ENCODE measurements around the gene PLCB1.
A peak's percentile ranks its signal among the peaks of the same experiment; 100 is the strongest.
"Not testable (repeated sequence)": the region's sequence is repeated elsewhere in the genome, so short reads cannot be mapped to it uniquely, and the experiment has no call there.

PLCB1 gene

GRCh38 chr20:8131598-8132483 lies at the start of gene PLCB1:
TSS of gene PLCB1 (plus strand) at chr20:8132266. CDS start at chr20:8132652, 386 bp downstream.
- Mint-ChIP-seq H3K27ac (no peak within 1 kb of the TSS), H3K4me1 (peaks cover 2% of the 10 kb centered on the region), H3K36me3 (no peaks in the 10 kb centered on the region), H3K4me3 (peak within 1 kb of the TSS; percentile 75), H3K9me3 (no peaks in the 10 kb centered on the region), H3K27me3 (peaks cover 14% of the 10 kb centered on the region)
- peak; percentile 8 to 25 for DNase-seq (ENCODE audit: low spot score in 2 of 2)
- peak; percentile 67 for ATAC-seq (ENCODE audit: low read depth)

GRCh38 chr20:8082989-8083388 lies 49.1 kb upstream of the PLCB1 start:
- Mint-ChIP-seq H3K27ac (no peak overlapping the region), H3K9me3 (no peaks in the 10 kb centered on the region), H3K4me1 (no peaks in the 10 kb centered on the region), H3K27me3 (no peaks in the 10 kb centered on the region), H3K36me3 (no peaks in the 10 kb centered on the region), H3K4me3 (no peak overlapping the region)
- ATAC-seq (ENCODE audit: low read depth), result no peak
- no peak for DNase-seq (ENCODE audit: low spot score in 2 of 2)

DNA sequence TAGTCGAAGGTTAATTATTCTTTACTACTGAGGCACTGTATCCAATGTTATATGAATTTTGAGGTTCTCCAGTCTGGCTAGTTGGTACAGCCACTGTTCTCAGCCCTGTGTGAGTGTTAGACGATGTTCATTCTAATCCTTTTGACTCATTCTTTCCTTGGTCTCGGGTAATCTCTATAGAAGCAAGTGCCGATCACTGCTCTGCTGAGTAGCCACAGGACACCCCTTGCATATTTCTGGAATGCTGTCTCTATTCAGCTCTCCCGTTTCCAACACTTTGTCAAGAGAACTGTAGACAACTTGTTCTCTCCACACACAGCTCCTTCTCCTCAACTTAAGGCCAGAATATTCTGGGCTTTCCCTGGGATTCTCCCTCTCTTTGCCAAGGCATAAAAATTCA lies 42.4 kb upstream of the PLCB1 start:
- H3K27ac Mint-ChIP-seq, result no peak overlapping the region
- no peaks in the 10 kb centered on the region for H3K36me3 Mint-ChIP-seq
- H3K4me3 Mint-ChIP-seq, result no peak overlapping the region
- no peak for ATAC-seq (ENCODE audit: low read depth)
- peaks cover 8% of the 10 kb centered on the region for H3K27me3 Mint-ChIP-seq
- H3K4me1 Mint-ChIP-seq, result no peaks in the 10 kb centered on the region
- DNase-seq (ENCODE audit: low spot score in 2 of 2), result no peak
- H3K9me3 Mint-ChIP-seq, result no peaks in the 10 kb centered on the region

- H3K36me3 Mint-ChIP-seq, result no peaks in the 10 kb centered on the region
- ATAC-seq (ENCODE audit: low read depth) (no peak), DNase-seq (ENCODE audit: low spot score in 2 of 2) (no peak)
- H3K27me3 Mint-ChIP-seq, result peaks cover 8% of the 10 kb centered on the region
- H3K27ac Mint-ChIP-seq, result no peak overlapping the region
- H3K4me1 Mint-ChIP-seq, result peaks cover 3% of the 10 kb centered on the region
- H3K9me3 Mint-ChIP-seq, result no peaks in the 10 kb centered on the region
- H3K4me3 Mint-ChIP-seq, result no peak overlapping the region
Measured at GRCh38 chr20:8094415-8094818, 37.6 kb upstream of the PLCB1 start.

DNA sequence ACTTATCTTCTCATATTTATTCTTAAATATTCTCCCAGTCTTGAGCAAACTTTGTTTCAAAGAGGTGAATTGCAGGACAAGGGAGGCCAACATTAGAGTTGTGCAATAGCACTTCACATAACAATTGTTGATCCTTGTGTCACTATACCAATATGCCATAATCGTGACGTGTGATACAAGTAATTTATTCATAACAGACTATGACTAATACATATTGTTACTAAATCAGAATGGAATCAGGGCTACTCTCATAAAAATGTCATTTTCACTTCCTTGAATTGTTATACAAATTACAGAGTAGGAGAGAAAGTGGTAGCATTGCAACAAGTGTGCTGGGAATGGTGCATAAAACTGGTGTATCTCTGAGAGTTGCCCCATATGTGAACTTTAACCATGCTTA lies 37.2 kb upstream of the PLCB1 start:
- H3K4me3 Mint-ChIP-seq, result no peak overlapping the region
- H3K9me3 Mint-ChIP-seq, result no peaks in the 10 kb centered on the region
- DNase-seq (ENCODE audit: low spot score in 2 of 2) (no peak), ATAC-seq (ENCODE audit: low read depth) (no peak)
- no peak overlapping the region for H3K27ac Mint-ChIP-seq
- peaks cover 5% of the 10 kb centered on the region for H3K27me3 Mint-ChIP-seq
- no peaks in the 10 kb centered on the region for H3K36me3 Mint-ChIP-seq
- peaks cover 3% of the 10 kb centered on the region for H3K4me1 Mint-ChIP-seq

GRCh38 chr20:8095648-8096572 lies 36.2 kb upstream of the PLCB1 start:
- peaks cover 4% of the 10 kb centered on the region for H3K27me3 Mint-ChIP-seq
- H3K36me3 Mint-ChIP-seq, result no peaks in the 10 kb centered on the region
- peaks cover 3% of the 10 kb centered on the region for H3K4me1 Mint-ChIP-seq
- ATAC-seq (ENCODE audit: low read depth) (no peak), DNase-seq (ENCODE audit: low spot score in 2 of 2) (no peak)
- H3K4me3 Mint-ChIP-seq, result no peak overlapping the region
- H3K9me3 Mint-ChIP-seq, result peaks cover 1% of the 10 kb centered on the region
- no peak overlapping the region for H3K27ac Mint-ChIP-seq

- peaks cover 4% of the 10 kb centered on the region for H3K27me3 Mint-ChIP-seq
- H3K9me3 Mint-ChIP-seq, result peaks cover 1% of the 10 kb centered on the region
- DNase-seq (ENCODE audit: low spot score in 2 of 2), result no peak
- ATAC-seq (ENCODE audit: low read depth), result no peak
- H3K27ac Mint-ChIP-seq, result no peak overlapping the region
- H3K36me3 Mint-ChIP-seq, result no peaks in the 10 kb centered on the region
- H3K4me1 Mint-ChIP-seq, result peaks cover 3% of the 10 kb centered on the region
- H3K4me3 Mint-ChIP-seq, result no peak overlapping the region
Measured at GRCh38 chr20:8097307-8097706, 34.8 kb upstream of the PLCB1 start.

GRCh38 chr20:8104252-8104651 lies 27.8 kb upstream of the PLCB1 start:
- DNase-seq (ENCODE audit: low spot score in 2 of 2) (no peak), ATAC-seq (ENCODE audit: low read depth) (no peak)
- no peaks in the 10 kb centered on the region for H3K4me1 Mint-ChIP-seq
- no peak overlapping the region for H3K4me3 Mint-ChIP-seq
- peaks cover 4% of the 10 kb centered on the region for H3K27me3 Mint-ChIP-seq
- H3K27ac Mint-ChIP-seq, result no peak overlapping the region
- H3K9me3 Mint-ChIP-seq, result peaks cover 18% of the 10 kb centered on the region
- peaks cover 2% of the 10 kb centered on the region for H3K36me3 Mint-ChIP-seq

DNA sequence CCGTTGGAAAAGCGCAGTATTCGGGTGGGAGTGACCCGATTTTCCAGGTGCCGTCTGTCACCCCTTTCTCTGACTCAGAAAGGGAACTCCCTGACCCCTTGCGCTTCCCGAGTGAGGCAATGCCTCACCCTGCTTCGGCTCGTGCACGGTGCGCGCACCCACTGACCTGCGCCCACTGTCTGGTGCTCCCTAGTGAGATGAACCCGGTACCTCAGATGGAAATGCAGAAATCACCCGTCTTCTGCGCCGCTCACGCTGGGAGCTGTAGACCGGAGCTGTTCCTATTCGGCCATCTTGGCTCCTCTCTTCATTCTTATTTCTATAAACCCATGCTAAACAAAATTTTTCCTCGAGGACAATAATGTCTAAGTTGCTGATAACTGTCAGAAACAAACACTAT lies 17.5 kb upstream of the PLCB1 start:
- not testable (repeated sequence) for H3K27me3 Mint-ChIP-seq; H3K9me3 Mint-ChIP-seq; DNase-seq (ENCODE audit: low spot score in 2 of 2); H3K4me1 Mint-ChIP-seq; H3K36me3 Mint-ChIP-seq; H3K27ac Mint-ChIP-seq; ATAC-seq (ENCODE audit: low read depth); H3K4me3 Mint-ChIP-seq

- peaks cover 6% of the 10 kb centered on the region for H3K9me3 Mint-ChIP-seq
- no peak overlapping the region for H3K4me3 Mint-ChIP-seq
- ATAC-seq (ENCODE audit: low read depth) (no peak), DNase-seq (ENCODE audit: low spot score in 2 of 2) (no peak)
- H3K36me3 Mint-ChIP-seq, result peaks cover 1% of the 10 kb centered on the region
- no peak overlapping the region for H3K27ac Mint-ChIP-seq
- H3K27me3 Mint-ChIP-seq, result peaks cover 7% of the 10 kb centered on the region
- H3K4me1 Mint-ChIP-seq, result no peaks in the 10 kb centered on the region
Measured at GRCh38 chr20:8115436-8115835, 16.6 kb upstream of the PLCB1 start.

DNA sequence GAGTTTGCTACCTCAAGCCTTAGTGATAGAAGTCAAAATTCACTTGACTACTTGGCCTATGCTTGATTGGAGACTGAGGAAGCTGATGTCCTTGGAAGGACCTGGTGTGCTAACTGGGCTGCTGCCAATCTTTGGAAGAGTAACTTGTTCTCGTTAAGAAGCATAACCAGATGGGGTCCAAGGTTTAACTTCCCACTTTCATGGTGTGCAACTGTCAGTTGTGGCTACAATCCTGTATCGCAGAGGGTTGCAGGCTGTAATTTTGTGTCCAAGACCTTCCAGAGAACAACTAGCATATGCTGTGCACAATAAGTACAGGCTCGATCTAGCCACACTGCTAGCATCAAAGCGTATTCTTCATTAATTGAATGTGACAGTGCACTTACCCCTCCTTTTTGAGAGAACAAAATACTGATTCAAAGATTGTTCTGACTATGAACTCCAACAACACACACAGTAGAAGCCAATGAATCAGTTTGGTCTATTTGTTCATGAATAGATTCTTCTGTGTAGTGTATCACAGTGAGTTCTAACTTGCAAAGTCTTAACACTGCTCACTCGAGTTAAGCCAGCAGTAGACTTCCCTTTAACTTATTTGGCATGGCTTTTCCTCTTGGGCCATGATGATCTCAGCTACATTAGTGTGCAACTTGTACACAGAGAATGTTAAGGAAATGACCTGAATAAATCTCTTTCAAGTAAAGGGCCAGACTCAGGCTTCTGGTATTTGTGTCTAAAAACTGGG lies 15.8 kb upstream of the PLCB1 start:
- no peak overlapping the region for H3K4me3 Mint-ChIP-seq
- ATAC-seq (ENCODE audit: low read depth) (no peak), DNase-seq (ENCODE audit: low spot score in 2 of 2) (no peak)
- H3K4me1 Mint-ChIP-seq, result no peaks in the 10 kb centered on the region
- H3K36me3 Mint-ChIP-seq, result peaks cover 1% of the 10 kb centered on the region
- H3K27ac Mint-ChIP-seq, result no peak overlapping the region
- H3K27me3 Mint-ChIP-seq, result peaks cover 7% of the 10 kb centered on the region
- H3K9me3 Mint-ChIP-seq, result peaks cover 6% of the 10 kb centered on the region

DNA sequence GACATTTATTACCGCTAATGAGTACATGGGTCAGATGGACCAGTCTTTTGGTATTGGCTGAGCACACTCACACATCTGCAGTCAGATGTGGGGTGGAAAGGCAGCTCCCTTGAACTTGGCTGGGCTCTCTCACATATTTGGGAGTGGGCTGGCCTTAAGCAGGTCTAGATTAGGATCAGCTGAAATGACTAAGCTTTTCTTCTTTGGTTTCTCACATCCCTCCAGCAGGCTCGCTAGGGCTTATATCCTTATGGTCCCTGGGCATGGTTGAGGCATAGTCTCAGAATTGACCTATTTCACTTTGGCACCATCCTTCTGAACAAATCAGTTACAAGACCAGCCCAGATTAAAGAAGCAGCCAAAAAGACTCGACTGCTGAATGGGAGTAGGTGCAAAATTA lies 14.4 kb upstream of the PLCB1 start:
- peaks cover 1% of the 10 kb centered on the region for H3K36me3 Mint-ChIP-seq
- H3K4me3 Mint-ChIP-seq, result no peak overlapping the region
- peaks cover 7% of the 10 kb centered on the region for H3K27me3 Mint-ChIP-seq
- no peaks in the 10 kb centered on the region for H3K4me1 Mint-ChIP-seq
- DNase-seq (ENCODE audit: low spot score in 2 of 2), result no peak
- ATAC-seq (ENCODE audit: low read depth), result no peak
- peaks cover 4% of the 10 kb centered on the region for H3K9me3 Mint-ChIP-seq
- H3K27ac Mint-ChIP-seq, result no peak overlapping the region

GRCh38 chr20:8118039-8118438 lies 14.0 kb upstream of the PLCB1 start:
- Mint-ChIP-seq H3K27ac (no peak overlapping the region), H3K36me3 (peaks cover 1% of the 10 kb centered on the region), H3K4me3 (no peak overlapping the region), H3K27me3 (peaks cover 7% of the 10 kb centered on the region), H3K4me1 (no peaks in the 10 kb centered on the region), H3K9me3 (peaks cover 3% of the 10 kb centered on the region)
- ATAC-seq (ENCODE audit: low read depth), result no peak
- no peak for DNase-seq (ENCODE audit: low spot score in 2 of 2)

DNA sequence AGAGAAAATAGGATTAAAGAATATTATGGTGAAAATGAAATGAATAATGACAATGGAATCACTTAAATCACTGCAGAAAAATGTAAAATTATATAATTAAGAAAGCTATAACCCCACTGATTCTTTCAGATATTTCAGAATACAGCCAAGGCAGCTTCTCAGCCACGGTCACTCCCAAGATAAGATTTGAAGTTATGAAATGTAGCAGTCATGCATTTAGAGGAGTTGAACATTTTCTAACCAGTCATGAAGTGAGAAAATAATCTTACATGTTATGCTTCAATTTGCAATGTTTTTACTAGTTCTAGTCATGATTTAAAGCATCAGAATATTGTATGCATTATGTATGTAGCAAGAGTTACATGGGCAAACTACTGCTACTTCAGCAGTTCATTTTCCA lies 13.3 kb upstream of the PLCB1 start:
- Mint-ChIP-seq H3K4me3 (no peak overlapping the region), H3K36me3 (no peaks in the 10 kb centered on the region), H3K27ac (no peak overlapping the region), H3K4me1 (no peaks in the 10 kb centered on the region), H3K27me3 (peaks cover 3% of the 10 kb centered on the region), H3K9me3 (peaks cover 1% of the 10 kb centered on the region)
- ATAC-seq (ENCODE audit: low read depth) (no peak), DNase-seq (ENCODE audit: low spot score in 2 of 2) (no peak)
